LNCaP clone FGC (cell line): Measurements from ENCODE around the gene CRYBB1.

Experiments
- DNase-seq: peaks from one replicate; pipeline ENCODE4 v3.0.0-alpha.2; 2011; ENCODE audit warnings: low read depth
- H3K4me3 ChIP-seq: 2 replicates; pipeline ENCODE4 v1.5.1; 2011; ENCODE audit warnings: mild to moderate bottlenecking, low read depth, low read length, control low read depth
- TF ChIP-seq, protein P1 (sequence below): IDR thresholded peaks from 2 replicates; pipeline ENCODE4 v1.5.1; 2012; ENCODE audit warnings: mild to moderate bottlenecking; ENCODE audit not compliant: control insufficient read depth, insufficient read depth; ENCODE audit errors: extremely low read depth

The CRYBB1 gene

DNA sequence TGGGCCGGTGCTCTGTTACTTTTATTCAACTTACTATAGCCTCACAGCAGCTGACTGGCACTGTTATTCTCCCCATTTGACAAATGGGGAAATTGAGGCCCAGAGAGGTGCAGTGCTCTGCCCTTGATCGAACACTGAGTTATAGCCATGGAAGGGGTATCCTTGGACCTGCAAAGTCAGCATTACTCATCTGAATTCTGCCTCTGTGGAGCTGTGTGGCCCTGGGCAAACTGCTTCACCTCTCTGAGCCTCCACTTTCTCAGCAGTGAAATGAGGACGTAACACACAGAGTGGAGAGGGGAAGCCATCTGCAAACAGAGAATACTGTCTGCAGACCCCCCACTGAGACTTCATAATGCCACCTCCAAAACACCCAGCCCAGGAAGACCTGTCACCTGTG lies 53.2 kb downstream of the CRYBB1 start:
- no peak overlapping the region for H3K4me3 ChIP-seq
- TF ChIP-seq, protein P1, sequence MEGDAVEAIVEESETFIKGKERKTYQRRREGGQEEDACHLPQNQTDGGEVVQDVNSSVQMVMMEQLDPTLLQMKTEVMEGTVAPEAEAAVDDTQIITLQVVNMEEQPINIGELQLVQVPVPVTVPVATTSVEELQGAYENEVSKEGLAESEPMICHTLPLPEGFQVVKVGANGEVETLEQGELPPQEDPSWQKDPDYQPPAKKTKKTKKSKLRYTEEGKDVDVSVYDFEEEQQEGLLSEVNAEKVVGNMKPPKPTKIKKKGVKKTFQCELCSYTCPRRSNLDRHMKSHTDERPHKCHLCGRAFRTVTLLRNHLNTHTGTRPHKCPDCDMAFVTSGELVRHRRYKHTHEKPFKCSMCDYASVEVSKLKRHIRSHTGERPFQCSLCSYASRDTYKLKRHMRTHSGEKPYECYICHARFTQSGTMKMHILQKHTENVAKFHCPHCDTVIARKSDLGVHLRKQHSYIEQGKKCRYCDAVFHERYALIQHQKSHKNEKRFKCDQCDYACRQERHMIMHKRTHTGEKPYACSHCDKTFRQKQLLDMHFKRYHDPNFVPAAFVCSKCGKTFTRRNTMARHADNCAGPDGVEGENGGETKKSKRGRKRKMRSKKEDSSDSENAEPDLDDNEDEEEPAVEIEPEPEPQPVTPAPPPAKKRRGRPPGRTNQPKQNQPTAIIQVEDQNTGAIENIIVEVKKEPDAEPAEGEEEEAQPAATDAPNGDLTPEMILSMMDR = no peak

DNA sequence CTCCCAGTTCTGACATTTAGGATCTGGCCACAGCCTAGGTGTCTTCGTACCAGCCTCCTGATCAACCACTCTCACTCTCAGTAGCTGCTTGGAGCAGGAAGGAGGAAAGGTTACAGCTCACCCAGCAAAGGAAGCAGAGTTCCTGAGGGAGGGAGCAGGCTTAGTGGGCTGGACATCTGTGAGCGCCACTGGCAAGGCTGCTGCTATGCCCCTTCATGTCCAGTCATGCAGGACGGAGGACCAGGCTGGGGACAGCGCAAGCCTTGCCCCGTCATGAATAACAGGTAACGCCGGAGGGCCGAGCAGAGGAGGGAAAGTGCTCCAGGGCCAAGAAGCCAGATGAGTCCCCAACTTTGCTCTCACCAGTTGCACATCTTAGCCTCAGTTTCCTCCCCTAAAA lies 53.6 kb downstream of the CRYBB1 start:
- no peak overlapping the region for H3K4me3 ChIP-seq
- no peak for DNase-seq
- TF ChIP-seq, protein P1 = no peak

More for the DNA sequence above, 53.2 kb downstream of the CRYBB1 start:
- DNase-seq = no peak

DNA sequence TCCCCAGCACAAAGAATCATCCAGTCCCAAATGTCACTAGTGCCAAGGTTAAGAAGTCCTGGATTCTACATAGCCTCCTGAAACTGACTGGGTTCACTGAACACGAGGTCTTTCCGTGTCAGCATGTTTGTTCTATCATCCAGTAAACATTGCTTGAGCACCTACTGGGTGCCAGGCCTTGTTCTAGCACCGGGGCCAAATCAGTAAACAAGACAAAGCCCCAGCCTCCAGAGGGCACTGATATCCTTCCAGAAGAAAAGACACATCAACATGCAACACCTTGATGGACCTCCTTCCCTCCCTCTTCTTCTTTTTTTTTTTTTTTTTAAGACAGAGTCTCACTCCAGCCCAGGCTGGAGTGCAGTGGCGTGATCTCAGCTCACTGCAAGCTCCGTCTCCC lies 54.8 kb downstream of the CRYBB1 start:
- H3K4me3 ChIP-seq = no peak overlapping the region
- no peak for DNase-seq
- TF ChIP-seq, protein P1 = 0 out of 2 replicates have a peak, but pooled peaks have one; percentile 9

DNA sequence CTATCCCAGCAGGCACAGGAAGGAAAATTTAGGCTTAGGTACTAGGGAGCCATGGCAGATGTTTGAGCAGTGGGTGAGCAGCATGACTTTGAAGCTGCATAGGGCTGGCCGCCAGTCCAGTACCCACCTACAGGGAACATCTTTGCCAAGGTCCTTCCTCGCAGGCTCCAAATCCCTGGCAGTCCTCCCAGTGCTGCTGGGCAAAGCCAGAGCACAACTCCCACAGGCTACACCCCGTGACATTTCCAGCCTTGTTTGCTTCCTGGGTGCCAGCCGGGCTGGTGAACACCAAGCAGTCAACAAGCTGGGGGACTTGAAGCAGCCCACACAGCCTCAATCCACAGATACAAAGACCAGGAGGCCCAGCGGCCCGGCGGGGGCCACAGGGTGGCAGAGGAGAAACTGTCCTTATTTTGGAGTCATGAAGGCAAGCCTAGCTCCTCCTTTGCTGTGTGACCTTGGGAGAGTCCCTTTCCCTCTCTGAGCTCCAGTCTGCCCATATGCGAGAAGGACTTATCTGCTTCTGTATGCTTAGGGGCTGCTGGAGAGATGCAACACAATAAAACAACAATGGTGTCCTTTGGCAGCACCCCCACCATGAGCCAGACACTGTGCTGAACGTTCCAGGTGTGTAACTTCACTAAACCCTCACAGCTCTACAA lies 55.9 kb downstream of the CRYBB1 start:
- TF ChIP-seq, protein P1 = no peak
- no peak overlapping the region for H3K4me3 ChIP-seq
- no peak for DNase-seq

DNA sequence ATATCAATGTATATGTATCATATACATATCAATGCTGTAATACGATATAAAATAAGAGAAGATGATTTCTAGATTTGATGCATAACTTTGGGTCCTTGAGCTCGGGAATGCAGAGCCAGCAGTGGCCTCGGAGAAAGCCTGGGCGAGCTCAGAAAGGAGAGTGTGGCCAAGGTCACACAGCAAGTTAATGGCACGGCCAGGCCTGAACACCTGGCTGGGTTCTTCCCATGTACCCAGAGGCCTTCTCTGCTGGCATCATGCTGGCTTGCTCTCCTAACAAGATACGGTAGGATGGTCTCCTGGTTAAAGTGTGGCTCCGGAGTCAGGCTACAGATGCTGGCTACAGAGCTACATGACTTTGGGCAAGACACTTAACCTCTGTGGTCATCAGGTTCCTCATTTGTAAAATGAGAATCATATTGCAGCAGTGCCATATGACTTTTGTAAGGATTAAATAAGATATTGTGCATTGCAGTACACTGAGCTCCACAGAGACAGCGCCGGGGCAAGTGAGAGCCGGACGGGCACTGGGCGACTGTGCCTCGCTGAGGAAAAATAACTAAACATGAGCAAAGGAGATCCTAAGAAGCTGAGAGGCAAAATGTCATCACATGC lies 57.8 kb downstream of the CRYBB1 start:
- DNase-seq = no peak
- no peak overlapping the region for H3K4me3 ChIP-seq
- TF ChIP-seq, protein P1 = no peak

DNA sequence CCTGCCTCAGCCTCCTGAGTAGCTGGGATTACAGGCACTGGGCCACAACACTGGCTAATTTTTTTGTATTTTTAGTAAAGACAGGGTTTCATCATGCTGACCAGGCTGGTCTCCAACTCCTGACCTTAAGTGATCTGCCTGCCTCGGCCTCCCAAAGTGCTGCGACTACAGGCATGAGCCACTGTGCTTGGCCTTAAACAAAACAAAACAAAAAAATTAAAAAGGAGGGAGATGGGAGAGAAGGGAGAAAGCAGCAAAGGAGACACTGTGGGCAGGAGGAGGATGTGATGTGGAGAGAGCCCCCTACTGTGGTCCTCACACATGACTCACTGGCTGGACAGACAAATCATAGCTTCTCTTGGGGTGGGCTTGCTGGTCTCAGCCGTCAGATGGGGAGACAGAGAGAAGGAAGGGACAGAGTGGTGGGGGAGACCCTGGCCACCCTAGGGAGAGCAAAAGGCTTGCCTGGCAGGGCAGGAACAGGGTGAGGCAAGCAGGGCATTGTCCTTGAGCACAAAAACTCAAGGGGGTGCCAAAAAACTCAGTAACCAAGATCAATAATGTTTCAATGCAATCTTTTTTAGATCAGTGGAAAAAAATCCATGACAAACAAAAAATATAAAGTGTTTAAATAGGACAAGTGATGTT lies 59.5 kb downstream of the CRYBB1 start:
- TF ChIP-seq, protein P1 = no peak
- no peak for DNase-seq
- H3K4me3 ChIP-seq = no peak overlapping the region
